Measurements from ENCODE around the gene CRTC1. TPM values are rescaled to one million over a fixed set of nuclear protein-coding genes. Genes with fewer than 3 reads are reported as not detected.

CRTC1 gene
- total RNA-seq, 2 donors from 2014 or later = 4.0 to 5.8 TPM

- Histone ChIP-seq H3K36me3 (no peaks in the 10 kb centered on the region), H3K9me3 (no peaks in the 10 kb centered on the region), H3K4me1 (peaks cover 0 to 20% of the 10 kb centered on the region in 2 donors), H3K27ac (peak overlapping the region; percentile 51 to 58), H3K4me3 (peak overlapping the region; percentile 28 to 50), H3K27me3 (no peaks in the 10 kb centered on the region)
- no peak for TF ChIP-seq CTCF (IDR thresholded peaks at IDR 0.05)
- no peak for DNase-seq (ENCODE audit: low spot score)
These were observed 17.7 kb downstream of the CRTC1 start for GRCh38 chr19:18701250-18701608.

GRCh38 chr19:18704054-18704453 is 20.6 kb downstream of the CRTC1 start:
- H3K4me1 ChIP-seq = peaks cover 0 to 26% of the 10 kb centered on the region in 2 donors
- no peak for TF ChIP-seq CTCF (IDR thresholded peaks at IDR 0.05)
- H3K9me3 ChIP-seq = no peaks in the 10 kb centered on the region
- no peak overlapping the region for H3K4me3 ChIP-seq
- no peak overlapping the region for H3K27ac ChIP-seq
- DNase-seq (ENCODE audit: low spot score) = no peak
- H3K36me3 ChIP-seq = no peaks in the 10 kb centered on the region
- H3K27me3 ChIP-seq = no peaks in the 10 kb centered on the region

- TF ChIP-seq CTCF (IDR thresholded peaks at IDR 0.05) = no peak
- DNase-seq (ENCODE audit: low spot score) = no peak
- Histone ChIP-seq H3K4me3 (no peak overlapping the region), H3K4me1 (peaks cover 0 to 27% of the 10 kb centered on the region in 2 donors), H3K27ac (no peak overlapping the region), H3K27me3 (no peaks in the 10 kb centered on the region), H3K9me3 (no peaks in the 10 kb centered on the region), H3K36me3 (no peaks in the 10 kb centered on the region)
These were observed 21.5 kb downstream of the CRTC1 start for GRCh38 chr19:18704971-18705370.

- no peak for DNase-seq (ENCODE audit: low spot score)
- Histone ChIP-seq H3K27me3 (no peaks in the 10 kb centered on the region), H3K9me3 (no peaks in the 10 kb centered on the region), H3K36me3 (no peaks in the 10 kb centered on the region), H3K27ac (no peak overlapping the region), H3K4me1 (peaks cover 0 to 32% of the 10 kb centered on the region in 2 donors), H3K4me3 (no peak overlapping the region)
- TF ChIP-seq CTCF (IDR thresholded peaks at IDR 0.05) = no peak
These were observed 25.2 kb downstream of the CRTC1 start for GRCh38 chr19:18708452-18709231.

GRCh38 chr19:18709546-18709945 is 26.1 kb downstream of the CRTC1 start:
- peaks cover 0 to 37% of the 10 kb centered on the region in 2 donors for H3K4me1 ChIP-seq
- no peak for DNase-seq (ENCODE audit: low spot score)
- no peaks in the 10 kb centered on the region for H3K27me3 ChIP-seq
- no peak overlapping the region for H3K4me3 ChIP-seq
- no peaks in the 10 kb centered on the region for H3K36me3 ChIP-seq
- no peak for TF ChIP-seq CTCF (IDR thresholded peaks at IDR 0.05)
- H3K9me3 ChIP-seq = no peaks in the 10 kb centered on the region
- no peak overlapping the region for H3K27ac ChIP-seq

- no peak for TF ChIP-seq CTCF (IDR thresholded peaks at IDR 0.05)
- no peak overlapping the region for H3K27ac ChIP-seq
- no peaks in the 10 kb centered on the region for H3K27me3 ChIP-seq
- peaks cover 0 to 37% of the 10 kb centered on the region in 2 donors for H3K4me1 ChIP-seq
- H3K9me3 ChIP-seq = no peaks in the 10 kb centered on the region
- H3K4me3 ChIP-seq = no peak overlapping the region
- H3K36me3 ChIP-seq = no peaks in the 10 kb centered on the region
- DNase-seq (ENCODE audit: low spot score) = no peak
These were observed 26.7 kb downstream of the CRTC1 start for GRCh38 chr19:18710186-18710585.
